GM12872 (cell line): ENCODE data around the gene CPO.
A peak's percentile ranks its signal among the peaks of the same experiment; 100 is the strongest.

Source experiments
- TF ChIP-seq, protein P1 (sequence below): IDR thresholded peaks from 3 replicates; pipeline ENCODE4 v1.5.1; 2011; ENCODE audit warnings: low read depth, mild to moderate bottlenecking, low read length, moderate library complexity; ENCODE audit not compliant: insufficient read depth

Gene CPO

DNA sequence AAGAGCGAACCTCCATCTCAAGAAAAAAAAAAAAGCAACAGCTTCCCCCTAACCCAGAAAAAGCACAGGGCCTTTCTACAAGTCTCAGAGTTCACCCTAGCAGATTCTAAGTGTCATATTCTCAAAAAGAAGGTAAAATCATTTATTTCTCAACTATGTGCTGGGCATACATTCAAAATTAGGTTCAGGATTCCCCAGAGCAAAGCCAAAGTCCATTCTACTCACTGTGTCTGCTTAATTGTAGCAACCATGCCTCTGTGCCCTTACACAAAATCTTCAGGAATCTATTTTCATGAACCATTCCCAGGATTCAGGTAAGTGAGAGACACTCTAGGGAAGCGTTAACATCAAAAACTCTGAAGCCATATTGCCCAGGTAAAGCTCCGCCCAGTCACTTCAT lies 40.0 kb downstream of the CPO start:
- TF ChIP-seq, protein P1, sequence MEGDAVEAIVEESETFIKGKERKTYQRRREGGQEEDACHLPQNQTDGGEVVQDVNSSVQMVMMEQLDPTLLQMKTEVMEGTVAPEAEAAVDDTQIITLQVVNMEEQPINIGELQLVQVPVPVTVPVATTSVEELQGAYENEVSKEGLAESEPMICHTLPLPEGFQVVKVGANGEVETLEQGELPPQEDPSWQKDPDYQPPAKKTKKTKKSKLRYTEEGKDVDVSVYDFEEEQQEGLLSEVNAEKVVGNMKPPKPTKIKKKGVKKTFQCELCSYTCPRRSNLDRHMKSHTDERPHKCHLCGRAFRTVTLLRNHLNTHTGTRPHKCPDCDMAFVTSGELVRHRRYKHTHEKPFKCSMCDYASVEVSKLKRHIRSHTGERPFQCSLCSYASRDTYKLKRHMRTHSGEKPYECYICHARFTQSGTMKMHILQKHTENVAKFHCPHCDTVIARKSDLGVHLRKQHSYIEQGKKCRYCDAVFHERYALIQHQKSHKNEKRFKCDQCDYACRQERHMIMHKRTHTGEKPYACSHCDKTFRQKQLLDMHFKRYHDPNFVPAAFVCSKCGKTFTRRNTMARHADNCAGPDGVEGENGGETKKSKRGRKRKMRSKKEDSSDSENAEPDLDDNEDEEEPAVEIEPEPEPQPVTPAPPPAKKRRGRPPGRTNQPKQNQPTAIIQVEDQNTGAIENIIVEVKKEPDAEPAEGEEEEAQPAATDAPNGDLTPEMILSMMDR: no peak

DNA sequence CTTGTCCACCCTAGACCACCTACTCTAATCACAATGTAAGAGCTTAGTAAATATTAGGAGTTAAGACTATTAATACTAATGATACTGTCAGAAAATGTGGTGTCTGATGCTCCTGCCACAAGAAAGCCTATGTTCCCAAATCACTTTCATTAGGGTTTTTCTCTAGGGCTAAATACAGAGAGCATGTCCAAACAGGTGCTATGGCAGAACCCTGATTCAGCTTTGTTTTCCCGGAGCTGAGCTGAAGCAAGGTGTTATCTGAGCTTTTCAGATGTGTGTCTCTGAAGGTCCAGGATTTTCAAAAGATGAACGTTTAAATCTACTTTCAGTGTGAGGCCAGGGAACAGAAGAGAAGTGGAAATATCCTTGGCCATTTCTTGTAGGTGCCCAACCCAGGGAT lies 40.6 kb downstream of the CPO start:
- TF ChIP-seq, protein P1: no peak

DNA sequence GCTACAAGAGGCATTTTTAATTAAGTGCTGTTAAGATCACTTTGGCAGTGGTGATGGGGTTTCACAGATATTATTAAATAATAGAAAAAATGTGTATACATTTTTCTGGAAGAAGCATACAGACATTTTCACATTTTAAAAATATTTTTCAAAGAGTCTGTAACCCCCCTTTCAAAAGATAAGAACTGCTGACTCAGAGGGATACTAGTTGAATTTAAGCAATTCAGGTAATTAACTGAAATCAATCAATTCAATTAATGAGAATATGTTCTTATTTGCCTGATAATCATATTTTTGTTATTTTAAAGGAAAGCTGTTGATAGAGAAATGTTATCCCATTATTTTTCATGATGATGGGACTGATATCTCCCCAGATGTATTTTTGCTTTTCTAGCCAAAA lies 41.1 kb downstream of the CPO start:
- TF ChIP-seq, protein P1: no peak

DNA sequence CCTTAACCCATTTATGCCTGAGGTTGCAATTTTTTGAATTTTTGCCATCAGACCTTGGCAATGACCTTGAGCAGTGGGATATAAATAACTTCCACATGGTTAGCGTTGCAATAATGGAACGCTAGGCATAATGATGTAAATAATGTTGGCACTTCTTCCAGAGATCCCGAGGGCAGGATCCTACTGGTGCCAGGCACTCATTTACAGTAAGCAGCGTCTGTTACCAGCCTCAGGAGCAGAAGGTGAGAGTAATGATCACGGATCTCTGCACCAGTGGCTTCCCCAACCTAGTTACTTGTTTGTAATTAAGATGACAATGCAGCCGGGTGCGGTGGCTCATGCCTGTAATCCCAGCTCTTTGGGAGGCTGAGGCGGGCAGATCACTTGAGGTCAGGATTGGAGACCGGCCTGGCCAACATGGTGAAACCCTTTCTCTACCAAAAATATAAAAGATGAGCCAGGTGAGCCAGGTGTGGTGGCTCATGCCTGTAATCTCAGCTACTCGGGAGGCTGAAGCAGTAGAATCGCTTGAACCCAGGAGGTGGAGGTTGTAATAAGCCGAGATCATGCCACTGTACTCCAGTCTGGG lies 41.9 kb downstream of the CPO start:
- TF ChIP-seq, protein P1: no peak

DNA sequence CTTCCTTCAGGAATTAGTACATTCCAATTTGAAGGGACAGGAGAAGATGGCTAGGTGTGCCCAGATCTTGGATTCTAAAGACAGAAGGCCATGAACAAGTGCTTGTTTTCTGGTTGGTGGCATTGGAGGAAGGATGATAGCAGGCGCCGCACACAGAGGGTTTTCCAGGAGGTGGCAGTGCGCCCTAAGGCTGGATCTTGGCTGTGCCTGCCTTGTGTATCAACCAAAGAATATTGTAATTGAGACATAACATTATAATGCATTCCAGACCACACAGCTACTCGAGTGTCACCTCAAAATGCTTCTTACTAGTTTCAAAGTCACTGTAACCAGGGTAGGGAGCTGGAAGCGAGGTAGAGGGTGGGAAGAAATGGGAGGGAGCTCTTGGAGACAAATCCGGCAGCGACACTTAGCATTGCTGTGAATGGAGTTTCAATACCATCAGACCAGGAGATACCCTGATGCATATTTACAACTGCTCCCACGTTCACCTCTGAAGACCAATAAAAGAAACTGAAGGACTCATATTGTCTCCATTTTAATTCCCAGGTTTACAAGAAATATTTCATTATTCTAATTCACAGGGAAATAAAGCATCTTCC lies 42.5 kb downstream of the CPO start:
- TF ChIP-seq, protein P1: peak; percentile 41; the same call in 1 of the 3 replicates

DNA sequence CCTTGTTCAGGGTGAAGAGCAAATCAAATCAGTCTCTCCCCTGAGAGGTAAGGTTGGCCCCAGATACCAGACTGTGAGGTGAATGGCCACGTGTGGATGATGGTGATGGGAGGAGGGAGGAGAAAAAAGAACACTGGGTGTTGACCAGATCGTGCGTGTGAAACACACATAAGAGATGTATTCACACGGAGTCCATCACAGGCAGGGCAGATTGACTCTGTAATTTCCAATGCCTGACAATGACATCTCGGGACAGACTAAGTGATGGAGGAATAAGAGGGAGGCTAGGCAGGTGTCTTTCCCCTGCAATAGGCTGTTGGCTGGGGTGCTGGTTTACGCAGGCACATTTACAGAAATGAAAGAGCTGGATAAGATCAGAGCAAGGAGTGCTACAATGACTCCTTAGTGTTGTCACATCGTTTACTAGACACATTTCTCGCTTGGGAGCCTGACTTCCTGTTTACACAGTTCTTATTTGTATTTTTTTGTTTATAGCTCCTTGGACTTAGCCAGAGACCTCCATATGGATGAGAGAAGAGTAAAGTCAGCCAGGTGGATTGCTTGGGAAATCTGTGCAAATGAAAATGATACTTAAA lies 43.1 kb downstream of the CPO start:
- TF ChIP-seq, protein P1: no peak

DNA sequence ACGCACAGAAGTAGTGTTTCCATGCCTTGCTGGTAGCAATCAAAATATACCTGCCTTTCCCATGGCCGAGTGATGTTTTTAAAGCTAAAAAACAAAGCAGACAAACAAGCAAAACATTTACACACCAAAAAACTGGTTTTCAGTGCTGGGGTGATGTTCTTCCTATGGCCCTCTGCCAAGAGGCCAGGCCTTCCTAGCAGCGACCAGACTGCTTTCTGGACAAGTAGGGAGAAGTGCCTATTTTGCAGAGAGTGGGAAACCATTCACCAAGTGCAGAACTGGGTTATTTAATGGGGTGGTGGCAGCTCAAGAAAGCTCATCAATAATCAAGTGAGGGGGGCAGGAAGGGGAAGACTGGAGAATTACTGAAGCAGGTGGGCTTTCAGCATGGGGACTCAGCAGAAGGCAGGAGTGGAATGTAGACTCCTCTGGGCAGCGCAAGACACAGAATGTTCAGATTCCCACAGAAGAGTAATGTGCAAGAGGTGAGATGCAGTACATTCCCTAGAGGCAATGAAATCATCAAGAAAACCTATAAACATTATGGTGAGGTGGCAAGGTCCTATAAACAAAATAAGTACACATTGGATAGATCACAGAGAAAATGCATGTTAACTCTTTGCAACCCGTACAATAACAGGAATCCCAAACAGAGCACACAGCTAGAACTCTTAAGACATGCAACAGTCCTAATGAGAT lies 44.0 kb downstream of the CPO start:
- TF ChIP-seq, protein P1: no peak
